SK-N-DZ (cell line): ENCODE results near the gene MPRIP.

Source experiments
- DNase-seq: peaks from one replicate; pipeline ENCODE4 v3.0.0-alpha.2; 2015; ENCODE audit warnings: low spot score
- small RNA-seq, 2 experiments: library from RNA; depleted of rRNA; stranded (forward); fragments of <200 nt; gene quantifications; one replicate each; pipeline ENCODE3, GENCODE V24; 2014

MPRIP gene

DNA sequence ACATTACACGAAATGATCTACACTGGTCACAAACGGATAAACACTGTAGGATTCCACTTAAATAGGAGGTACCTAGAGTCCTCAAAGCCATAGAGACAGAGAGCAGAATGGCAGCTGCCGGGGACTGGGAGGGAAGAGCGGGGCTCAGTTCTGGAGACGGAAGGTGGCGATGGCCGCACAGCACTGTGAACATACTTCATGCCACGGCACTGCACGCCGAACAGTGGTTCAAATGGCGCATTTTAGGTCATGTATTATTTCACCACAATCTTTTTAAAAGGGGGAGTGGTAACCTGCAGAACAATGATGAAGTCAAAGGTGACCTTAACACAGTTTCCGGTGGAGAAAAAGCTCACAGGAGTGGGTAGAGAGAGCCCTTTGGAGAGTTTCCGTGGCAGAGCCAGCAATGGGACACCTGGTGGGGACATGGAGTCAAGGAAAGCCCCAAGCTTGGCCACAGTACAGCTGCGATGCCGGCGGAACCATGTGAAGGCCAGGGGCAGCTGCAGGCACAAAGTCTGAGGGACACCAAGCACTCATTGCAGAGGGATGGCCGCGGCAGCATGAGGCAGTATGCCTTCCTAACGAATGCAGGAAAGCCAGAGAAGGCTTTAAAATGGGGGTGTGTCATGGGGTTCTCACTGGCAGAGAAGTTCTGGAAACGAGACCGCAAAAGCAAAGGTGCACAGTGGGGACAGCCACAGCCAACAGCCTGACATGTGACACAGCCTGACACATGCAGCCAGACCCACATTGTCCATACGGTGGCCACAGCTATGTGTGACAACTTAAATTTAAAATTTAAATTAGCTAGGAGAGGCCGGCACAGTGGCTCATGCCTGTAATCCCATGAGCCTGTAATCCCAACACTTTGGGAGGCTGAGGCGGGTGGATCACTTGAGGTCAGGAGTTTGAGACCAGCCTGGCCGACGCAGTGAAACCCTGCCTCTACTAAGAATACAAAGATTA, 187.4 kb downstream of the MPRIP start:
- no peak for DNase-seq

DNA sequence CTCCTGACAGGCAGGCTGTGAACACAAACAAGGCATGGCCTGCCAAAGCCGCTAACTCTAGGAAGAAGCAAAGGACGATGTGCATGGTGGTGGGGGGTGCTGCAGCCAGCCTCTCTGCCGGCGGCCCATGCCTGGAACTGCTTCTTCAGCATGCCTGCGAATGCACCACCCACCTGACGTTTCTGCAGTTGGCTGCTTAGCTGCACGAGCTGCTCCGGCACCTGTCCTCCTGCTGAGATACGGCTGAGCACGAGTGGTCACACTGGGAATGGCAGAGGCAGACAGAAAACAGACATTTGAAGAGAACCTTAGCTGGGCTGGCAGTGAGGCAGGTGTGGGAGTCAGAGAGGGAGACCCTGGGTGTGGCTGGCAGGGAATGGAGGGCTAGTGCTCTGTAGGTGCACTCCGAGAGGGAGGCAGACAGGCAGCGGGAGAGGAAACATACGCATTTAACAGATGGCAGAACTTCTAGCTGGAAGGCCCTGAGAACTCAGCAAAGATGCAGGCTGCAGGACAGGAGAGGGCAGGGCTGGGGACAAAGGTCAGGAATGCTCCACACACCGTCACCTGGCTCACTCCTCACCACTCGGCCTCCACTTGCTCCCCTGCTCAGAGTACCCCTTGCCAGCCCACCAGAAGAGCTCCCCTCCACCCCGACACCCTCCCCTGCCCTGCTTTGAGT, 189.5 kb downstream of the MPRIP start:
- no peak for DNase-seq

DNA sequence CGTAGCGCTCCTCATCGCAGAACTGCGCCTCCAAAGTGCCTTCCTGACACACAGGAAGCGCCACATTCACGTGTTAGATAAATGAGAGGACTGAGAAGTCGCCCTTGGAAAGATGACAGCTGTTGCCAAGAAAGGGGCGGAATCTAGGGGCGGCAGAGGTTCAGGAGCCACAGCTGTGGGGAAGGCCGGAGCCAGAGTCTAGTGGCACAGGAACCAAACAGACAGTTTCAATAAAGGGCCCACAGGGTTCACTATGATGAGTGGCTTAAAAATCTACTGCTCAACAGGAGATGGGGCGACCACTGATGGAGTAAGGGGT, 190.0 kb downstream of the MPRIP start:
- no peak for DNase-seq

DNA sequence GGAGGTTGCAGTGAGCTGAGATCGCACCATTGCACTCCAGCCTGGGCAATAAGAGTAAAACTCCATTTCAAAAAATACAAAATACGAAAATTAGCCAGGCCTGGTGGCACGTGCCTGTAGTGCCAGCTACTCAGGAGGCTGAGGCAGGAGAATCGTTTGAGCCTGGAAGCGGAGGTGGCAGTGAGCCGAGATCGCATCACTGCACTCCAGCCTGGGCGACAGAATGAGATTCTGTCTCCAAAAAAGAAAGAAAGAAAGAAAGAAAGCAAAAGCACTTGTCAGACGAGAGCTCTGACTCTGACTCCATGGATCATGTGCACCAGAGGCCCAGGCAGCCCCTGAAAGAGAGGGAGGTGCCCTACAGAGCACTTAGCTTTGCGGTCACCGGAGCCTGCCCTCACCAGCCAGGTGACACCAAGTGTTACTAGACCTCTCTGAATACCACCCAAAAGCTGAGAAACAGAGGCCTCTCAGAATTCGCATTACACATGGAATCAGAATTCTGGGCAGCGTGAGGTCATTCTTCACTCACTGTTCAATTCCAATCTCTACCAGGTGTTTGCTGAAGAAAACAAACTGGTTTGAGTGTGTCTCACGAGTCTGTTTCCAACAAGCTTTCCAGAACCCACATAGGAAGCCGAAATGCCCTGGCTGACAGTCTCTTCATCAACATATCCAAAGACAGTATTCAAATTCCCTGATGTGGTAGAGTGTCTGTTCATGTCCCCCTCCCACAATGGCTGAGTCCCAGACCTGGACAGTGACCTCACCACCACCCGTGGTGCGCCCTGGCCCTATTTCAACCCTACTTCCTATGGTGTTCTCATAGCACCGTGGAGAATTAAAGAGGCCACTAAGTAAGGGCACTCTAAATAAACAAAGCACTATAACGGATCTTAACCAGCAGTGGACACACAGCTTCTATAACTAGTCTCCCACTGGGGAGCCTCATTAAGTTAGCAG, 193.2 kb downstream of the MPRIP start:
- no peak for DNase-seq

DNA sequence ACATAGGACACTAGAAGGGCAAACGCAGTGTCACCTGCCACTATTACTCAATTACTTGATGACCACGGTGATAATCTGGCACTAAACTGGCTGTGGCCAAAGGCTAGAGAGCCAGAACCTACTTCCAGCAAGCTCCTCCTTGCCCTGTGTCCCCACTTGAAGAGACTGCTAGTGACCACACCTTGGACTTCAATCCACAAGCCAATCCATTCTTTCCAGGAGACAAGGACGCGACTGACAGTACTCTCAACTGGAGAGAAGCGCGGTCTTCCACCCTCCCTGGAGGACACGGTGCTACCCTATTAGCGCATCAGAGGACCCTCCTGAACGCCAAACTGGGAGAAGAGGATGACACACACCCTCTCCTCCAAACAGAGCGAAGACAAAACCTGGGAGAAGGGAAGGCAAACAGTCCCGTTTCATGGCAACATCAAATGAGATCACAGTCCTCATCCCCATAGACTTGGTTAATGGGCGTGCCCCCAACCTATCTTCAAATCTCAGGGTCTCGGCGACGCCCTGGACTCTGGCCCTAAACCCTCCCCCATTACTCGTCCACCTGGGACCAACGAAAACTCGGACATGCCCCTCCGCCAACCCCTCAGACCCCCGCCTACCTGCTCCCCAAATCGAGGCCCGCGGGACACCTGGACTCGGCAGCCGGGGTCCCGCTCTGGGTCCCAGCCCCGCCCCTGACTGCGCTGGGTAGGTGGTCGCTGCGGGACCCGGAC, 194.2 kb downstream of the MPRIP start:
- peak; percentile 28 for DNase-seq

DNA sequence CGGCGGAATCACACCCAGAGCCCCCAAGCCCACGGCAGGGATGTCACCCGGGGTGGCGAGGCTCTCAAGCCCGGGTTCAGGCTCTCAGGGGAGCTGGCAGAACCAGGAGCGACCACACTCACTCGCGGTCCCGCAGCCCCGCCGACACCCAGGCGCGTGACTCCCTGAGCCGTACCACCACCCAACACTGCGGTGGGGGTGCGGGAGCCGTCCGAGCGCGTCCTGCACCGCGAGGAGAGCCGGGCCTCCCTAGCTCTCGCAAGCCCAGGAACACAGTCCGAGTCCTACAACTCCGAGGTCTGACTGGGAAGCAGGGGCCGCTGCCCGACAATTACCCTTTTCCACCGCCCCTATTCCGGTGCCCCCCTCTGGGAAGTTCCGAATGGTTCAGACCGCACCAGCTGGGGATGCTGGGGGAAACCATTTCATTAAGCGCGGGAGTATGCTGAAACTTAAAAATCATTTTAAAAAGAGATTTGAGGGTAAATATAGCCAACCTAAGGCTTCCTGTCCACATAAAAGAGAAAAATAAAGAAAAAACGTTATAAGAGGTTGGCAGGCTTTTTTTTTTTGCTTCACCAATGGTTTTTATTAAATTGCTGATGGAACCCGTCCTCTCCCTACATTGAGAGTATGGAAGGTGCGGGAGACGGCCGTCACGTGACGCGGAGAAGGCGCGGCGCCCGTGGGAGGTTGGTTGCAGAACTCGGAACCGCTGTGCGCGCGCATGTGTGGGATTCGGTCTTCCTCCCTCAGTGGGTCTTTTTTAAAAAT, 195.0 kb downstream of the MPRIP start, which contains the start of gene FLCN:
Gene FLCN, minus strand, starts transcription at position 143 of the 774 bp plus-strand sequence. CDS start 9,031 bp downstream, outside the sequence.
- DNase-seq = peak; percentile 92

DNA sequence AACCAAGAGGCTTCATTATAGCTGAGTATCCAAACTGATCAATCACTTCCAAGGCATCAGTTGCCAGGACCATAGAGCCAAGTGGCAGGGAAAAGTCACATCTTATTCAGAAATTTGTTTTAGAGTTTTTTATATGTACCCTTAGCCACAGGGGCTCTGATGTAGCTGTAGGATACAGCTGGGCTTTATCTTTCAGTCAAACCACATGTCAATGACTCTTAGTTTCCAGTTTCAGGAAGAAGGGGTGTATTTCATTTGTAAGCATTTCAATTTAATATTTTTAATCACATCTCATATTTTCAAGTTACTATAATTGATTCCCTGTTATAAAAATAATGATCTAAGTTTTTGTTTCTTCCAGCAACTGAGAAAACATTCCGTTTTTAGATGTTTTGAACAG, 197.6 kb downstream of the MPRIP start:
- no peak for DNase-seq

DNA sequence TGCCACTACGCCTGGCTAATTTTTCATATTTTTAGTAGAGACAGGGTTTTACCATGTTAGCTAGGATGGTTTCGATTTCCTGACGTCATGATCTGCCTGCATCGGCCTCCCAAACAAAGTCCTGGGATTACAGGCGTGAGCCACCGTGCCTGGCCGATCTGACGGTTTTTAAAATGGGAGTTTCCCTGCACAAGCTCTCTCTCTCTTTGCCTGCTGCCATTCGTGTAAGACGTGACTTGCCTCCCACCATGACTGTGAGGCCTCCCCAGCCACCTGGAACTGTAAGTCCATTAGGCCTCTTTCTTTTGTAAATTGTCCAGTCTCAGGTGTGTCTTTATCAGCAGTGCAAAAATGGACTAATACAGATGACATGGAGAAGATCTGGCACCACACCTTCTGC, 199.4 kb downstream of the MPRIP start:
- no peak for DNase-seq

DNA sequence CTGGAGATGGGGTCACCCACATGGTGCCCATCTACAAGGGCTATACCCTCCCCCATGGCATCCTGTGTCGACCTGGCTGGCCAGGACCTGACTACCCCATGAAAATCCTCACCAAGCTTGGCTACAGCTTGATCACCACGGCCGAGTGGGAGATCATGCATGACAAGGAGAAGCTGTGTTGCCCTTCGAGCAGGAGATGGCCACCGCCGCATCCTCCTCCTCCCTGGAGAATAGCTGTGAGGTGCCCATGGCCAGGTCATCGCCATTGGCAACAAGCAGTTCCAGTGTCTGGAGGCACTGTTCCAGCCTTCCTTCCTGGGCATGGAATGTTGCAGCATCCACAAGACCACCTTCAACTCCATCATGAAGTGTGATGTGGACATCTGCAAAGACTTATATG, 200.0 kb downstream of the MPRIP start:
- DNase-seq = no peak

Small RNA genes lying within 50 kb of the gene (small RNA-seq; reads per million reads assigned to genes)
- 0 reads per million in 2 experiments for gene RNU6-767P
